ENCODE results near the gene TECPR1. TPM values are rescaled to one million over a fixed set of nuclear protein-coding genes. Genes with fewer than 3 reads are reported as not detected.

The TECPR1 gene
- total and polyA plus RNA-seq, 2 experiments from 2014 or later: 4.6 to 24.4 TPM

- ATAC-seq: no peak
- peaks cover 5% of the 10 kb centered on the region; the same call in 2 of the 3 replicates for H3K36me3 Mint-ChIP-seq (ENCODE audit: low read depth)
- H3K36me3 ChIP-seq (ENCODE audit: insufficient read depth): no peaks in the 10 kb centered on the region
These were observed 51.7 kb downstream of the TECPR1 start for GRCh38 chr7:98200364-98200763.

DNA sequence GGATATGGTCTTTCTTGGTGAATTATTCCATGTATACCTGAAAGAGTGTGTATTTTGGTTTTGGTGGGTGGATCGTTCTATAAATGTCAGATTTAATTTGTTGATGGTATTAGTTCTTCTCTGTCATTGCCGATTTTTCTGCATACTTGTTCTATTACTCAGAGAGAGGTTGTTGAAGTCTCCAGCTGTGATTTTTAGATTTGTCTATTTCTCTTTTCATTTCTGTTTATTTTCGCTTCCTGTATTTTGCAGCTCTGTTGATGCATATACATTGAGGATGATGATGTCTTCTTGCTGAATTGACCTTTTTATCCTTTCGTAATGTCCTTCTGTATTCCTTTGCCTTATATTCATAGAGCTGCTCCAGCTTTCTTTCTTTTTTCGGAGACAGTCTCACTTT is 52.9 kb downstream of the TECPR1 start:
- Mint-ChIP-seq H3K27ac (no peak overlapping the region), H3K4me3 (no peak overlapping the region), H3K27me3 (ENCODE audit: insufficient read depth, low read depth, poor library complexity) (peaks cover under 1% of the 10 kb centered on the region), H3K4me1 (no peaks in the 10 kb centered on the region), H3K36me3 (ENCODE audit: low read depth) (peaks cover 9% of the 10 kb centered on the region), H3K9me3 (no peaks in the 10 kb centered on the region; the same call in 2 of the 3 replicates)
- Histone ChIP-seq H4K20me1 (replicated peaks; ENCODE audit: insufficient read depth) (no peaks in the 10 kb centered on the region; the same call in none of the 2 replicates), H3K27ac (ENCODE audit: low read depth) (no peak overlapping the region), H3K27me3 (ENCODE audit: insufficient read depth) (no peaks in the 10 kb centered on the region), H3K9me2 (ENCODE audit: insufficient read depth) (no peaks in the 10 kb centered on the region), H3K79me2 (replicated peaks; ENCODE audit: insufficient read depth) (peaks cover 45% of the 10 kb centered on the region), H3K36me3 (ENCODE audit: insufficient read depth) (no peaks in the 10 kb centered on the region), H3F3A (replicated peaks; ENCODE audit: low read depth) (no peaks in the 10 kb centered on the region), H2AFZ (no peak overlapping the region), H3K4me1 (ENCODE audit: insufficient read depth) (no peaks in the 10 kb centered on the region), H3K4me3 (no peak overlapping the region), H3K4me2 (no peak overlapping the region)
- no peak for ATAC-seq
- TF ChIP-seq EZH2 (IDR thresholded peaks at IDR 0.05; ENCODE audit: low read depth, unreplicated experiment) (no peak), EZH2phosphoT487 (IDR thresholded peaks at IDR 0.05; ENCODE audit: unreplicated experiment) (no peak), ZNF462 (CRISPR knock-in tag; IDR thresholded peaks at IDR 0.05) (no peak), STAT1 (IDR thresholded peaks at IDR 0.05; ENCODE audit: unreplicated experiment) (no peak), CTCF (conservative IDR thresholded peaks at IDR 0.05; ENCODE audit: low read depth in 2 of 2) (no peak), NANOG (IDR thresholded peaks at IDR 0.05; ENCODE audit: borderline replicate concordance) (no peak), CREB1 (CRISPR knock-in tag; IDR thresholded peaks at IDR 0.05; ENCODE audit: low read depth) (no peak), ETS1 (IDR thresholded peaks at IDR 0.05) (no peak)
- DNase-seq (ENCODE audit: low spot score): no peak

More at GRCh38 chr7:98200364-98200763, 51.7 kb downstream of the TECPR1 start:
- H3K27me3 ChIP-seq (ENCODE audit: insufficient read depth): no peaks in the 10 kb centered on the region
- no peak overlapping the region for H3K4me3 ChIP-seq
- Mint-ChIP-seq H3K4me3 (no peak overlapping the region), H3K4me1 (no peaks in the 10 kb centered on the region), H3K9me3 (no peaks in the 10 kb centered on the region; the same call in 2 of the 3 replicates), H3K27me3 (ENCODE audit: insufficient read depth, low read depth, poor library complexity) (peaks cover 1% of the 10 kb centered on the region), H3K27ac (no peak overlapping the region)
- no peak overlapping the region for H2AFZ ChIP-seq
- H3F3A ChIP-seq (replicated peaks; ENCODE audit: low read depth): no peaks in the 10 kb centered on the region
- no peaks in the 10 kb centered on the region for H3K9me2 ChIP-seq (ENCODE audit: insufficient read depth)
- H3K4me1 ChIP-seq (ENCODE audit: insufficient read depth): no peaks in the 10 kb centered on the region
- no peak overlapping the region for H3K27ac ChIP-seq (ENCODE audit: low read depth)
- no peak overlapping the region for H3K4me2 ChIP-seq
- no peak for DNase-seq (ENCODE audit: low spot score)
- H3K79me2 ChIP-seq (replicated peaks; ENCODE audit: insufficient read depth): peaks cover 45% of the 10 kb centered on the region
- H4K20me1 ChIP-seq (replicated peaks; ENCODE audit: insufficient read depth): no peaks in the 10 kb centered on the region; the same call in none of the 2 replicates
- TF ChIP-seq JUNB (IDR thresholded peaks at IDR 0.05; ENCODE audit: unreplicated experiment): no peak
- no peak for TF ChIP-seq ZNF114 (CRISPR knock-in tag; IDR thresholded peaks at IDR 0.05)

Data from GM23338 (cell line).